T-cell (primary cell): ENCODE measurements around the gene OR1J4. TPM values are rescaled to one million over a fixed set of nuclear protein-coding genes. Genes with fewer than 3 reads are reported as not detected.

Experiments
- ATAC-seq, 4 experiments: fragments of 200-7000 bp in 3 of 4; fragments of 150-1000 bp in 1 of 4; cut with Tn5 transposase; replicated peaks in 1 of 4; 1 replicate in 3 of 4; 2 replicates in 1 of 4; pipeline ENCODE4 v1.10.0; 2021; ENCODE audit warnings: moderate library complexity in 3 of 4, mild to moderate bottlenecking in 2 of 4, moderate number of reproducible peaks in 1 of 4
- CTCF ChIA-PET, 2 donors: fragments of 300-600 bp; sonication (Branson Sonifier 250); formaldehyde crosslinking; loops; one replicate each; lab custom pipeline; 2022; ENCODE audit warnings: antibody characterized with exemption in 2 of 2; lab: Charles Lee
- POLR2A ChIA-PET, 2 donors: fragments of 300-600 bp; sonication (Branson Sonifier 250); formaldehyde crosslinking; loops; one replicate each; lab custom pipeline; 2022; ENCODE audit warnings: antibody characterized with exemption in 2 of 2; lab: Charles Lee
- DNase-seq, 35 experiments: peaks; one replicate each; pipeline versions ENCODE4 v3.0.0 to v3.0.0-alpha.2; 2013 to 2023
- H3K27ac ChIP-seq: one replicate; pipeline ENCODE4 v1.5.1; 2013; ENCODE audit warnings: low read length
- H3K27me3 ChIP-seq, 2 experiments: replicated peaks in 1 of 2; 1 replicate in 1 of 2; 2 replicates in 1 of 2; pipeline versions ENCODE4 v1.6.1 to v1.7.0; 2013; ENCODE audit warnings: low read length in 1 of 2, mixed read lengths in 1 of 2; ENCODE audit not compliant: control insufficient read depth in 2 of 2, insufficient read depth in 2 of 2; ENCODE audit errors: extremely low read depth in 1 of 2
- H3K36me3 ChIP-seq, 2 donors: 1 replicate in 1 of 2; 2 replicates in 1 of 2; pipeline versions ENCODE4 v1.6.1 to v1.7.0; 2013; ENCODE audit warnings: low read length in 1 of 2; ENCODE audit not compliant: control insufficient read depth in 2 of 2, insufficient read depth in 1 of 2; ENCODE audit errors: extremely low read depth in 1 of 2
- H3K4me1 ChIP-seq, 2 experiments: 1 replicate in 1 of 2; 2 replicates in 1 of 2; pipeline versions ENCODE4 v1.6.1 to v1.7.0; 2013; ENCODE audit warnings: low read length in 2 of 2, mixed read lengths in 1 of 2; ENCODE audit not compliant: insufficient read depth in 2 of 2, control insufficient read depth in 1 of 2; ENCODE audit errors: extremely low read depth in 1 of 2
- H3K4me3 ChIP-seq, 2 donors: 1 replicate in 1 of 2; 2 replicates in 1 of 2; pipeline versions ENCODE4 v1.5.1 to v1.7.0; 2013; ENCODE audit warnings: mild to moderate bottlenecking in 2 of 2, low read length in 1 of 2, moderate library complexity in 1 of 2; ENCODE audit not compliant: control insufficient read depth in 1 of 2; ENCODE audit errors: extremely low read depth in 1 of 2
- H3K9me3 ChIP-seq: 2 replicates; pipeline ENCODE4 v1.7.0; 2013
- H3K27ac Mint-ChIP-seq, 2 donors: one replicate each; pipeline ENCODE4 v1.8.0; 2020 to 2021; ENCODE audit warnings: mild to moderate bottlenecking in 2 of 2, mixed read lengths in 2 of 2
- H3K27me3 Mint-ChIP-seq, 2 donors: one replicate each; pipeline ENCODE4 v1.8.0; 2021 to 2022; ENCODE audit warnings: mixed read lengths in 2 of 2
- H3K36me3 Mint-ChIP-seq: one replicate; pipeline ENCODE4 v1.8.0; 2021; ENCODE audit warnings: mixed read lengths
- H3K4me1 Mint-ChIP-seq, 3 donors: one replicate each; pipeline ENCODE4 v1.8.0; 2020 to 2022; ENCODE audit warnings: mixed read lengths in 3 of 3, mild to moderate bottlenecking in 1 of 3
- H3K4me3 Mint-ChIP-seq, 3 donors: one replicate each; pipeline ENCODE4 v1.8.0; 2020 to 2022; ENCODE audit warnings: mild to moderate bottlenecking in 3 of 3, mixed read lengths in 3 of 3, moderate library complexity in 3 of 3
- H3K9me3 Mint-ChIP-seq, 3 donors: one replicate each; pipeline ENCODE4 v1.8.0; 2020 to 2022; ENCODE audit warnings: mixed read lengths in 3 of 3
- WGBS: methylation state at CpG from one replicate; pipeline ENCODE4 v1.1.5; 2013; ENCODE audit warnings: missing lambda C conversion rate; ENCODE audit not compliant: insufficient coverage; 5-methylcytosine and 5-hydroxymethylcytosine counted together
- total RNA-seq, 35 experiments: library from RNA in 6 of 35; stranded (reverse) in 6 of 35; fragments of 120-200 nt in 1 of 35; gene quantifications; one replicate each; pipeline versions ENCODE4 v1.2.1 to v1.2.4 and lab custom pipeline; 2013 to 2026

OR1J4 gene, protein sequence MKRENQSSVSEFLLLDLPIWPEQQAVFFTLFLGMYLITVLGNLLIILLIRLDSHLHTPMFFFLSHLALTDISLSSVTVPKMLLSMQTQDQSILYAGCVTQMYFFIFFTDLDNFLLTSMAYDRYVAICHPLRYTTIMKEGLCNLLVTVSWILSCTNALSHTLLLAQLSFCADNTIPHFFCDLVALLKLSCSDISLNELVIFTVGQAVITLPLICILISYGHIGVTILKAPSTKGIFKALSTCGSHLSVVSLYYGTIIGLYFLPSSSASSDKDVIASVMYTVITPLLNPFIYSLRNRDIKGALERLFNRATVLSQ
- total RNA-seq (not detected), total RNA-seq (lab: John Stamatoyannopoulos, UW) (0 reads per million in 29 experiments)
- total RNA-seq (2013), result not detected

- no CpG with 5 or more reads among the region's 4 CpGs for WGBS
- POLR2A ChIA-PET, result no interaction called here
- Histone ChIP-seq H3K4me3 (no peak within 1 kb of the TSS), H3K4me1 (no peaks in the 10 kb centered on the region), H3K27me3 (peaks cover 2 to 3% of the 10 kb centered on the region in 2 experiments), H3K27ac (no peak within 1 kb of the TSS), H3K9me3 (no peaks in the 10 kb centered on the region), H3K36me3 (no peaks in the 10 kb centered on the region)
- Mint-ChIP-seq H3K9me3 (no peaks in the 10 kb centered on the region), H3K4me3 (no peak within 1 kb of the TSS), H3K27ac (no peak within 1 kb of the TSS), H3K27me3 (peaks cover 18 to 25% of the 10 kb centered on the region in 2 donors), H3K4me1 (no peaks in the 10 kb centered on the region), H3K36me3 (no peaks in the 10 kb centered on the region)
- no peak for DNase-seq
- CTCF ChIA-PET, result no interaction called here
- no peak for ATAC-seq
Measured at GRCh38 chr9:122518841-122519240, at the start of gene OR1J4. TSS of gene OR1J4 (plus strand) at chr9:122519141. CDS start at chr9:122519141, 0 bp downstream.

- H3K9me3 Mint-ChIP-seq, result no peaks in the 10 kb centered on the region
- H3K27ac Mint-ChIP-seq, result no peak overlapping the region
- no peaks in the 10 kb centered on the region for H3K9me3 ChIP-seq
- CTCF ChIA-PET, result no interaction called here
- POLR2A ChIA-PET, result interaction anchor here in 1 of 2 donors (0.6 kb wide), 1 partner anchor 1758 kb away, joined by 3 read pairs; no protein-coding TSS in a partner anchor
- peaks cover 0 to 7% of the 10 kb centered on the region in 2 experiments for H3K27me3 ChIP-seq
- ATAC-seq, result no peak
- no peaks in the 10 kb centered on the region for H3K4me1 Mint-ChIP-seq
- no peak for DNase-seq
- no peak overlapping the region for H3K27ac ChIP-seq
- H3K36me3 Mint-ChIP-seq, result no peaks in the 10 kb centered on the region
- no peaks in the 10 kb centered on the region for H3K36me3 ChIP-seq
- H3K4me3 ChIP-seq, result no peak overlapping the region
- peaks cover 15 to 26% of the 10 kb centered on the region in 2 donors for H3K27me3 Mint-ChIP-seq
- 78% methylated on average over 2 of the region's 3 CpGs for WGBS
- no peaks in the 10 kb centered on the region for H3K4me1 ChIP-seq
- no peak overlapping the region for H3K4me3 Mint-ChIP-seq
Measured at GRCh38 chr9:122474561-122474960, 44.4 kb upstream of the OR1J4 start.

DNA sequence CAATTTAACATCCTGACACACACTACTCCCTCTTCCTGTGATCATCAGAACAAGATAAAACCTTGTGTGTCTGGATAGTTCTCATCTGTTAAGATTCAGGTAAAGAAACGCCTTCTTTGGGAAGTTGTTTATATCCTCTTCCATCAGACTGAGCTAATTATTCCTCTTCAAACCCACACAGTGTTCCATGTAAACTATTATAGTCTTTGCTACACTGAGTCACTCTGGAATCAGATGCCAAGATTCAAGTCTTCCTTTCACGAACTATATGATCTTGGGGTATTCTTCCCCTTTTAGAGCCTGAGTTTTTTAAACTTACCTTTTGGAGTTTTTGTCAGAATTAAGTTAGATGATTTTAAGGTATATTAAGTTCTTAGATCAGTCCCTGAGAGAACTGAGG lies 43.2 kb upstream of the OR1J4 start:
- Histone ChIP-seq H3K27me3 (peaks cover 0 to 3% of the 10 kb centered on the region in 2 experiments), H3K27ac (no peak overlapping the region), H3K9me3 (no peaks in the 10 kb centered on the region), H3K4me3 (no peak overlapping the region), H3K36me3 (no peaks in the 10 kb centered on the region), H3K4me1 (no peaks in the 10 kb centered on the region)
- Mint-ChIP-seq H3K4me3 (no peak overlapping the region), H3K9me3 (no peaks in the 10 kb centered on the region), H3K4me1 (no peaks in the 10 kb centered on the region), H3K36me3 (no peaks in the 10 kb centered on the region), H3K27me3 (peaks cover 15 to 23% of the 10 kb centered on the region in 2 donors), H3K27ac (no peak overlapping the region)
- no CpG with 5 or more reads among the region's 2 CpGs for WGBS
- DNase-seq (no peak), ATAC-seq (no peak)
- ChIA-PET POLR2A (interaction anchor here in 1 of 2 donors (0.9 kb wide), 1 partner anchor 440 kb away, joined by 4 read pairs; no protein-coding TSS in a partner anchor), CTCF (no interaction called here)

DNA sequence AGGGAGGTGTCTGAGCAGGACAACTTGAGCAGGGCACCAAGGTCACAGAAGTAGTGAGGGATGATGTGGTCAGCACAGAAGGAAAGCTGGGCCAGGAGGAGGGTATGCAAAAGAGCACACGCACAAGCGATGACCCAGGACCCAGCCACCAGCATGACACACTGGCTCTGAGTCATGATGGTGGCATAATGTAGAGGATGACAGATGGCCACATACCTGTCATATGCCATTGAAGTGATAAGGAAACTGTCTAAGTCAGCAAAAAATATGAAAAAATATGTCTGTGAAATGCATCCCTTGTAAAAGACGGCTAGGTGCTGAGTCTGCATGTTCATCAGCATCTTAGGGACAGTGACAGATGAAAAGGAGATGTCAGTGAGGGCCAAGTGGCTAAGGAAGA lies 41.6 kb upstream of the OR1J4 start:
- no peak for ATAC-seq
- H3K27me3 Mint-ChIP-seq, result peaks cover 12 to 30% of the 10 kb centered on the region in 2 donors

GRCh38 chr9:122477826-122478225 lies 41.1 kb upstream of the OR1J4 start, which contains the start of gene OR1J1:
TSS of gene OR1J1 (minus strand) at chr9:122477926. CDS start at chr9:122477926, 0 bp downstream.
- Mint-ChIP-seq H3K27me3 (peaks cover 12 to 30% of the 10 kb centered on the region in 2 donors), H3K27ac (no peak within 1 kb of the TSS), H3K36me3 (no peaks in the 10 kb centered on the region), H3K4me3 (no peak within 1 kb of the TSS), H3K4me1 (no peaks in the 10 kb centered on the region), H3K9me3 (no peaks in the 10 kb centered on the region)
- Histone ChIP-seq H3K36me3 (no peaks in the 10 kb centered on the region), H3K4me1 (no peaks in the 10 kb centered on the region), H3K27me3 (peaks cover 0 to 3% of the 10 kb centered on the region in 2 experiments), H3K27ac (no peak within 1 kb of the TSS), H3K4me3 (no peak within 1 kb of the TSS), H3K9me3 (no peaks in the 10 kb centered on the region)
- DNase-seq (no peak), ATAC-seq (no peak)
- WGBS, result 83% methylated on average over 5 of the region's 6 CpGs
- POLR2A ChIA-PET, result no interaction called here
- CTCF ChIA-PET, result no interaction called here

More for the DNA sequence above, 41.6 kb upstream of the OR1J4 start:
- CTCF ChIA-PET, result no interaction called here
- Histone ChIP-seq H3K27ac (no peak overlapping the region), H3K27me3 (peaks cover 0 to 3% of the 10 kb centered on the region in 2 experiments), H3K4me3 (no peak overlapping the region), H3K36me3 (no peaks in the 10 kb centered on the region), H3K4me1 (no peaks in the 10 kb centered on the region), H3K9me3 (no peaks in the 10 kb centered on the region)
- no peaks in the 10 kb centered on the region for H3K36me3 Mint-ChIP-seq
- WGBS, result 78% methylated on average over 3 of the region's 3 CpGs
- POLR2A ChIA-PET, result no interaction called here
- H3K4me1 Mint-ChIP-seq, result no peaks in the 10 kb centered on the region
- H3K9me3 Mint-ChIP-seq, result no peaks in the 10 kb centered on the region
- no peak overlapping the region for H3K27ac Mint-ChIP-seq
- no peak for DNase-seq
- no peak overlapping the region for H3K4me3 Mint-ChIP-seq

GRCh38 chr9:122479062-122479461 lies 39.9 kb upstream of the OR1J4 start:
- H3K4me1 ChIP-seq, result no peaks in the 10 kb centered on the region
- H3K4me3 ChIP-seq, result no peak overlapping the region
- DNase-seq (no peak), ATAC-seq (no peak)
- H3K36me3 ChIP-seq, result no peaks in the 10 kb centered on the region
- Mint-ChIP-seq H3K4me3 (no peak overlapping the region), H3K27ac (no peak overlapping the region), H3K9me3 (no peaks in the 10 kb centered on the region), H3K36me3 (no peaks in the 10 kb centered on the region), H3K4me1 (no peaks in the 10 kb centered on the region), H3K27me3 (peaks cover 12 to 26% of the 10 kb centered on the region in 2 donors)
- POLR2A ChIA-PET, result no interaction called here
- H3K9me3 ChIP-seq, result no peaks in the 10 kb centered on the region
- WGBS, result 100% methylated on average over 2 of the region's 5 CpGs
- H3K27ac ChIP-seq, result no peak overlapping the region
- CTCF ChIA-PET, result no interaction called here
- H3K27me3 ChIP-seq, result peaks cover 0 to 3% of the 10 kb centered on the region in 2 experiments
